ENCODE measurements around the gene NME7.
A peak's percentile ranks its signal among the peaks of the same experiment; 100 is the strongest.
"Not testable (repeated sequence)": the region's sequence is repeated elsewhere in the genome, so short reads cannot be mapped to it uniquely, and the experiment has no call there.

Gene NME7

DNA sequence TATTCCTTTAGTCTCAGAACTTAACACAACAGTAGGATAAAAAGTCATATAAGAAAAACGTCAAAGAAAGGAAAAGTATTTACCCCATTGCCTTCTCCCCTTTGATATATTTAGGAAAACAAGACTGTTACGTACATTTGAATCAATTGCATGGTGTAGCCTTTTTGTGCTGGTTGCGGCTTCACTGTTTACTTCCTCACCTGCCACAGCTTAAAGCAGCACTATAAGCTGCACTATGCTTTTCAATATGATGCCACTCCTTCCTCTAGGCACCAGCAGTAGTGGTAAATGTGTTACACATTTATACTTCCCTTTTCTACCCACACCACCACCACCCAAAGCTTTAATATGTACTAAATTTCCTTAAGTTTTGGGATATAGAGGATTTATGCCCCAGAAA lies 150.0 kb downstream of the NME7 start:
- DNase-seq = no peak

DNA sequence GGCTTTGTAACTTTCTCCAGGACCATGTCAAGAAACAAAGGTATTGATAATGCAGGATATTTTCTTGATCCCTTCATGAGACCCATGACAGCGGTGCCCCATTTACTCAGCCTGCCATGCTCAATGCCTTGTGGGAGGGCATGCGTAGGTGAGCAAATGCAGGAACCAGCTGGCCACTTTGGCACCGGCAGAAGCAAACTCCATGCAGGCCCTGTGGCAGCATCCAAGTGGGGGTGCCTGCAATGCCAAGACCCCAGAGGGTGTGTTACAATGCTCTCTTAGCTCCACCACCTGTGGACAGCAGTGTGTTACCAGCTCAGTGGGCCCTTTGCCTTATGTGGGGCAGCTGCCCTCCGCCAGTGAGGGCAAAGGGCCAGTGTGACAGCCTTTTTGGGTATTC lies 153.0 kb downstream of the NME7 start:
- no peak for DNase-seq

DNA sequence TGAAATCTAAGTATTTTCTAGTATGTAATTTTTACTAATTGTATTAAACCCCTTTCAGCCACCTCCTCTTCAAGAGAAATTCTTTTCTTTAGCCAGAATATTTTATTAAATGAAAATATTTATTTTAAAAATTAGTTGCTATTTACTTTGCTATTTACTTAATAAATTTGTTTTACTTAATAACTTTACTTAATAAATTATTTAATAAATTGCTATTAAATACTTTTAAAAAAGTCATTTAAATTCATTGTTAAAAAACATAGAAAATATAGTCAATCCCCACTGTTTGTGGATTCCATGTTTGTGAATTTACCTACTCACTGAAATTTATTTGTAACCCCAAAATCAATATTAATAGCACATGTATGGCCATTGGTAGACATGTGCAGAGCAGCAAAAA lies 155.5 kb downstream of the NME7 start:
- no peak for DNase-seq

DNA sequence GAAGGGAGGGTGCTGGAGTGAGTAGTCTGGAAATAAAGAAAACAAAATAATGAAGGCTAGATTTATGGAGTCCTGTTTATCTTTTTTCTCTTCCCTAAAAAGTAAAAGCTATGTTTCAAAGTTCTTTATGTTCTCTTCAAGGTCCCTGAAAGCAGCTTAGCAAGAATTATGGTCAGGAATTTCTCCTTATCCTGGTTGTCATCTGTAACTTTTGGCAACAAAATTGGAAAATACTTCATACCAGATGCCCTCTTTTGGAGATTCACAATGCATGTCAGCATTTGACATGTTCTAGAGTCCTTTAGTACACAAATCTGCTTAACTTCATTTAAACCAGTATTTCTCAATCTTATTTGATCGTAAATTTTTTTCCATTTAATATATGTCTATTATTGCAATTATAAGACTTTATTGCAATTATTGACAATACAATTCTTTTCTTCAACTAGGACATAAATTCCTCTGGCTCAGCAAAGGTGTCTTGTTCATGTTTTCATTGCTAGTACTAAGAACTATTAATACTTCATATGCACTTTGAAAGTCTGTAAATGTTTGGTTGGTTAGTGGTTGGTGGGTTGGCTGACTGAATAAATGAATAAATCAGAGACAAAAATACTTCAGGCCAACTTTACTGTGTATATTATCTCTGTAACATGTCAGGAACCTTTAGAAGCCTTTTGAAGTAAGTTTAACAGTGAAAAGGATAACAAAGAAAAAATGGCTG lies 159.6 kb downstream of the NME7 start:
- DNase-seq = no peak

DNA sequence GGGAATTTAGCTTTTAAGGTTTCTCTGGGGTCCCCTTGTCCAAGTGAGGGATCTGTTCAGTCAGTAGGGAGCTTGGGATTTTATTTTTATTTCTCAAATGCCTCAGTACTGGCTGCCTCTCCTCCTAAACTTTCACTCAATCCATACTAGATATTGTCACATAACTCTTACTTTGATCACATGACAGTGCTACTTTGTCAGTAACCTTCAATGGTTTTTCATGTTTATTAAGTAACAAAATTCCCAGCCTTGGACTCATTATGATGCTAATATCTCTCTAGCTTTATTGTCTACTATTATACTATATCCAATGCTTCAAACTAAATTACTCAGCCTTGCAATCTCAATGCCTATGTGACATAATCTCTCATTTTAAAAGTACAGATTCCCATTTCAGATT lies 163.4 kb downstream of the NME7 start:
- no peak for DNase-seq

DNA sequence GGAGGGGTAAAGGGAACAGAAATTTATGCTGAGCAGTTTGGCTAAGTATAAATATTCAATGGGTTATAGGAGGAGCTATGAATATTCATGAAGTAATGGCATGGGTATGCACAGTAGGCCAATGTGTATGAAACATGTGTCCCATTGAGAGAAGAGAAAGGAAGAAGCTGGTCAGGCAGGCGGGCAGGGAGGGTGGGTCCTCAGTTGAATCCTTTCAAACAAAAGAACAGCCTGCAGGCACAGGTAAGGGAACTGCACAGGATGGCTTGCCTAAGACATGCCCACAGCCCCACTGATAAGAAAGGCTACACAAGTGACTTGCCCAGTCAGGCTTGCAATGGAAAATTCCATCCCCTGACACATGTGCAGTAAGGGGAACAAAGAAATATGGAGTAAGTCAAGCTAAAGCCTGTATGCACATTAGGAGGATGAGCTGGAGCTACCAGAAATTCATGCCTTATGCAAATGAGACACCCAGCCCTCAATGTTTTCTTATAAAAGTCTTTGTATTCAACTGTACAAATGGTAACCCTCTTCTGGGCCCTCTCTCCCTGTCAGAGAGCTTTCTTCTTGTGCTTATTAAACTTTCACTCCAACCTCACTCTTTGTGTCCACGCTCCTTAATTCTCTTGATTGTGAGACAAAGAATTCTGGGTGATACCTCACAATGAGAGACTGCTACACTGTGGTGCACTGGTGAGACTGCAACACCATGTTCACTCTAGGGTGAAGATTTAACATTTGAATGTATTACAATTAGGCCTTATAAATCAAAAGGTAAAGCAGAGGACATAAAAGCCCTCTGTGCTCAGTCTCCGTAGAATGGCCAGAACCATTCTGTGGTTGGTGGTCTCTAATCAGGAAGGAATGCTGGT lies 164.6 kb downstream of the NME7 start:
- DNase-seq = no peak

DNA sequence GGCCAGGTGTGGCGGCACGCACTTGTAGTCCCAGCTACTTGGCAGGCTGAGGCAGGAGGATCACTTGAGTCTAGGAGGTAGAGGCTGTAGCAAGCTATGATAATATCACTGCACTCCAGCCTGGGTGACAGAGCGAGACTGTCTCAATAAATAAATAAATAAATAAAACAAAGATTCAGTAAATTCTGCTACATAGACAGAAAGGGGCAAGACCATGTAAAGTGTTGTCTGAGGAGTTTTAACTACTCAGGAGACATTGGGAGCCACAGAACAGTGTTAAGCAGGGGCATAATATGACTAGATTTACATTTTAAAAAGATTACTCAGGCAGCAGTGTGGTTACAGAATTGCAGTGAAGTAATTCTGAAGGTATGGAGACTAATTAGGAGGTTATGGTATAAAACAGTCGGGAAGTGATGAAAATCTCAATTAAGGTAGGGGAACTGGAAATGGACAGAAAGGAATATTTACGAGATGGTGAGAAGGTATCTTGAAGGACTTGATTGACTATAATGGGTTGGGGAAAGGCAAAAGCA lies 166.4 kb downstream of the NME7 start:
- peak; percentile 73 for DNase-seq

DNA sequence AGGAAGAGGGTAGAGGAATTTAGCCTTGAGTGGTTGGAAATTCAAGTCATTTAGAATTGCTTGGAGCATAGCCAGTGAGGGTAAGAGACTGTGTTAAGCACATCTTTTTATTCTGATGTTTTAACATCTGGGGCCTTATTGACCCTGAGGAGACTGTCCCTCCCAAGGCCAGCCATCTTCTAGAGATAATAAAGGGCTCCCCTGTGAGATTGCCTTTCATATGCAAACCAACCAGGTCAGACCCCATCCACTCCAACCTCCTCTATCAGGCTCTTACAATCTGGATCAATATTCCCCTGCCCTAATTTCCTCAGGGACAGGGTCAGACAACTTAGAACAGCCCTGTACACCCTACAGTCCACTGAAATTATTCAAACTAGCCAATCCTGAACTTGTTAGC lies 167.3 kb downstream of the NME7 start:
- DNase-seq = no peak

DNA sequence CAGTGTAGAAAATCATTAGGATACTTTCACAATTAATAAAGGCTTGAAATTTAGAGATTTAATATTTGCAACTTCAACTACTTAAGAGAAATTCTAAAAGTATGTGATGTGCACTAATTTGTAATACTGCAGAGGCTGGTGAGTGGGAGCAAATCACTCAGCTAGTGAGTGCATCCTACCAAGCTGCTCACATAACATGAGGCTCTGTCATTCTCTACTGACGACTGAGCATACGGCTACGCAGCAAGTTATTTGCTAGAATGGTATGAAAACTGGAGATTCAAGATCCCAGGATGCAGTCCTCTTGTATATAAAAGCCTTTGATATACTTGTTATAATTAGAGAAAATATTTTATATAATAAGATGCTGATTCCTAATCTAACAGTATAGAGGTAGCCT lies 171.0 kb downstream of the NME7 start:
- DNase-seq = no peak

DNA sequence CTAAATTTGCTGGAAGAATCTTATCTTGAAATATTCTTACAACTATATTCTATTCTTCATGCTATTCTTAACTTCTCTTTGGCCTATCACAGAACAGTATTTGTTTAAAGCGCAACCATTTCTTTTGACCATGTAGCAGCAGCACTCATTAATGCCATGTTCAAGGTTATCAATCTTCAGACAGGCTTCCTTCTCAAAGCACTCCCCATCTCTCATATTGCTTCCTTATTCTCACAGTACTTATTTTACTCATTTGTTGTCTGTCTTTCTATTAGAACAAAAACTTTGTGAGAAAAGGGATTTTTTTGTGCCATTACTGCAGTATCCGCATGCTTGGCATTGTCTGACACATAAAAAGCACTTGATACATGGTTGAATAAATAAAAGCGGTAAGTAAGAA lies 171.4 kb downstream of the NME7 start:
- DNase-seq = no peak

DNA sequence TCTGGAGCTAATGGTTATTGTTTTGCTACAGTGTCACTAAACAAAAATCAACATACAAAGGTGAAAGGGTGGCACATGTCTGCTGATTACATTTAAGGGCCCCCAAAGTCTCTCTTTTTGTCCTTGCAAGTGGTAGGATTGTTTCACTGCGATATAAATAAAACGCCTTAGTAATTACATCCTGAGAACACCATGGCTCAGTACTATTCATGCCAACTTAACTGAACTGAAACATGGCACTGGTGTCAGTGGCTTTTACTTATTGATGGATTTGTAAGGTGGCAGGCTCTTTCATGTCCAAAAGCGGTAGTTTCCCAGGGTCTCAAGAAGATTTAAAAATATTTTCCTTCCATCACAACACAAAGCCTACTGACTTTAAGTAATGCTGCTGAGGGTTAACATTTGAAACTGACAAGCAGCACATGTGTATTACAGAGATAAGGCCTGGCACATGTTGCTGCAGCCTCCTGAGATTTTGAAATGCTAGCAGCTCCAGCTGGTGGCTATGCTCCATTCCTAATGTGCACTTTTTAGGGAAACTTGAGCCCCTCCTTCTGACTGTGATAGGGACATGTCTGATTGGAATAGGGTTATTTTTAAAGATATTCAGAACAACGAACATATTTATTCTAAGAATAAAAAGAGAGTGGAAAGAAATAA lies 174.3 kb downstream of the NME7 start:
- no peak for DNase-seq

DNA sequence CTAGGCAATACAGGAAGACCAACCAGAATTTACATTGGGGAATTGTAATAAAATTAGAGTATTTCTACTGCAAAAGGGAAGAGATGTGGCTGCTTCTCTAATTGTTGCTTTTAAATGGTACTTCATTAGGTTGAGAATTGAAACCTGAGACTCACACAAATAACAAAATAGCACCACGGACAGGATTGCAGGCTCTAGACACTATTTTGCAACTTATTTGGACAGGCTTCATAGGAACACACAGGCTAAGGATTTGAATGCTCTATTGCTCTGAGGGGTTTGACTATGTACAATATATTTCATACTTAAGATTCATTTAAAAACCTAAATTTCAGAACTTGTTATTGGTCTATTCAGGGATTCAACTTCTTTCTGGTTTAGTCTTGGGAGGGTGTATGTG lies 181.5 kb downstream of the NME7 start:
- DNase-seq = no peak

DNA sequence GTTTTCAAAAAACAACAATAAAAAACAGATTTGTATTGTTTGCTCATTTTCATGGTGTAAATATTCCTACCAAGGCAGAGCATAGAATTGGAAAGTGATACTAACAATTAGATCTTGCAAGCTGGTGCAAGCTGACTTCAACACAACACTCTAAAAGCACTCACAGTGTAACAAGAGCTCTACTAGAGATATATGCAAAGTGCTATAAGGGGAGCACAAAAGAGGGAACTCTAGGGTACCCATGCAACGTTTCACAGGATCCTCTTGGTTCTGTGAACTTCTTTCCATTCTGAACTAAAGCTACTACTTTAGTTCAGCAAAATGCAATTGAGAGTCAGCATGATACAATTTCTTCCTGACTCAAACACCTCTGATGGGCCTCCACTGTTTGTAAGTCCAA lies 182.8 kb downstream of the NME7 start:
- no peak for DNase-seq

DNA sequence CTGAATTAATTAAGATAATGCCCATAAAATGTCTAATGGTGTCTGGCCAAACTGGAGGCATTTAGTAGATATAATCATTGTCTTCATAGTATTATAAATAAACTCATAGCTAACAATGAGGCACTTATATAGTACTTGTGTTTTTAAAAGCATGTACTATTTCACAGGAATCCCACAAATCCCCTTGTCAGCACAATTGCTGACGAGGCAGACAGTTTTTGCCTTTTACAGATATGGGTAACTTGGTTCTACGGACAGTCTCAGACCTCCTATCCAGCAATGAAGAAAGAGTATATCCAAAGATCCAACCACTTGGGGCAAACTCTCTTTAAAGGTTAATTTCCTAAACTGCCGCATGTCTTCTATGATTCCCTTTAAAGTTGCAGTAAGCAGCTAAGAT lies 187.4 kb downstream of the NME7 start:
- no peak for DNase-seq

DNA sequence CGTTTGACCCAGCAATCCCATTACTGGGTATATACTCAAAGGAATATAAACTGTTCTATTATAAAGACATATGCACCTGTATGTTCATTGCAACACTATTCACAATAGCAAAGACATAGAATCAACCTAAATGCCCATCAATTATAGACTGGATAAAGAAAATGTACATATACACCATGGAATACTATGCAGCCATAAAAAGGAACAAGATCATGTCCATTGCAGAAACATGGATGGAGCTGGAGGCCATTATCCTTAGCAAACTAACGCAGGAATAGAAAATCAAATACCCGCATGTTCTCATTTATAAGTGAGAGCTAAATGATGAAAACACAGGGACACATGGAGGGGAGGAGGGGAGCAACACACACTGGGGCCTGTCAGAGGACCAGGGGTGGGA lies 188.2 kb downstream of the NME7 start:
- DNase-seq = not testable (repeated sequence)

DNA sequence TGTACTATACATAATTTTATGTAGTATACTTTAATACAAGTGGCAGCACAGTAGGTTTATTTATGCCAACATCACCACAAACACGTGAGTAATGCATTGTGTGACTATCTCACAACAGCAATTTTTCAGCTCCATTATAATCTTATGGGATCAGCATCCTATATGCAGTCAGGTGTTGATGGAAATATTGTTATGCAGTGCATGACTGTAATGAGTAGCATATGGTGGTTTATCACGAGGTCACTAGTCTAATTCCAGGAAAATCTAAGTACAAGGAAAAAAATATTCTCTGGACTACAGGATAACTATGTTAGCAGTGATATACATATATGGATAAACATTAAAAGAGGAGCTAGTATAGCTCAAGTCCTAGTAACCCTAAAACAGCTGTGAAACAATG lies 192.1 kb downstream of the NME7 start:
- DNase-seq = no peak

DNA sequence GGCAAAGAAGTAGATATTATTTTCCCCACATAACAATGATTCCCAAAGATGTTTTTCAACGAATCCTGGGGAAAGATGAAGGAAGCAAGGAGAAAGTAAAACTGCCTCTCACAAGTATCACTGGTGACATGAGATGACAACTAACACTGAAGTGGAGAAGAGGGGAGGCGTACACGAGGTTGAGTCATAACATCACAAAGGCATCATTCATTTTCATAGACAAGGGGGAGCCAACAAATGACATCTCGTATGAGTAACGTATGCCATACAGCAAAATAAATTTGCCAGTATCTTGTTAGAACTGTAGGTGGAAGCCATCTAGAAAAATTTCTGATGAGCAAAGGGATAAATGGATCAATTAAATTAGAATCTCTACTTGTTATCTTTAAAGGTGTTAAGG lies 204.5 kb downstream of the NME7 start:
- no peak for DNase-seq

DNA sequence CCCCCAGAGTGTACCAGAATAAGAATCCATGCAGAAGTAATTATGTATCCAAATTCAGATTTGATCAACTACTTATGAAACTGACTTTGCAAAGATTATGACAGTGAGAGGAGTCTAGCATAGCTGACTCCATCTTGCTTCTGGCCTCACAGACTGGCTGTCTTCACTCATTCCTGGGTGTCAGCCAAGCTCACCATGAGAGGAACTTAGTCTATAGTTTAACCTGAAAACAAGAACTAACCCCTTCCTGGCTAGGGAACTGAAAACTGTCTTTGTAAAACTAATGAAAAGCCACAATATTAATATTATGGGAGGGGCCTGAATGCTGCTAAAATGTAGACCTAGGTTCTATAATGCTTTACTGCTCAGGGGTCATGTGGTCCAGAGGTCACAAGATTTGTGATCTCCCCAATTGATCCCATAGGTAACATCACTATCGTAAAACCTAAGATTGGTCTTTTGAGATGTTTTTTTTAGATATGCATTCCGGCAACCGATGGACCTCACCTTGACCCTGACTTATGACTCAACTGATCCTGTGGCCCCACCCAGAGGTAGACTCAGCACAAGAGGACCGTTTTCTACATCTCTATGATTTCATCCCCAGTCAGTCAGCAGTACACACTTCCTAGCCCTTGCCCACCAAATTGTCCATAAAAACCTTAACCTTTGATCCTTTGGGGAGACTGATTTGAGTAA lies 206.0 kb downstream of the NME7 start:
- no peak for DNase-seq

DNA sequence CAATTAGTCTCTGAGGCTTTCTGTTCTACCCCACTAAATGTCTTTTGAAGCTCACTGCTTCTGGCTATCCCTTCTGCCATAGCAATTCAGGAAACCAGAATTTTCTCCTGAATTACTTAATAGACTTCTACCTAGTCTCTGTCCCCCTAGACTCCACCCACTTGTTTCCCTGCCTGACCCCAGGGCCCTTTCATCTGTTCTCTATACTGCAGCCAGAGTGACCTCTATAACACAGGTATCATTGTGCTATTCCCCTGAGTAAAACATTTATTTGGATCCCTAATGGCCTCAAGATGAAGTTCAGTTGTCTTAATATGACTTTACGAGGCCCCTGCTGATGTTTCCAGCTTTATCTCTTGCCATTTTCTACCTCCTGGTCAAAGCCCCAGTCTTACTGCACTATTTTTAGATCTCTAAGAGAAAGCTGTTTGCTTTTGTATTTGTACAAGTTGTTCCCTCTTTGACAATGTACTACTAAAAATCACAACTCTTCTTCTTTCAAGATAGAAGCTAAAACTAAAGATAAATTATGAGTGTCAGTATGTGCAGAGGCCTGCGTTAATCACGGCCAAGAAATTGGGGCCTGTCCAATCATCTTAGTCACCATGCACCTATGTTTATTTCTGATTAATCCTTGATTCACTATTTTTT lies 206.6 kb downstream of the NME7 start:
- DNase-seq = no peak

DNA sequence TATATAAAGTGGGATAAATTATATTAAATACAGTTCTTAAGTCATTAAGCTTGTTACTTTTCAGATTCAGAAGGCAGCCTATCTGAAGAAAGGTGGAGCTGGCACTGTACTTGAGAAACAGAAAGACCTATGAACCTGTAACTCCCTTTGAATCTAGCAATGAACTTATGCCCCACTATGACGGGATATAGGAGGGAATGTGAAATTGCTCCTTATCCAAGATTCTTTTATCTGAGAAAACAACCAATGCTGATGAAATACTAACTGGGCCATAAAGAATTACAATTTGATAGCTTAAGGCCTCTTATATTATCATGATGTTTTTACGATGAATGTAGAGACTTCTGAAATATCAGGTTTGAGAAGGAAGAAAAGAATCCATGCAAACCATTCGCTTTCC lies 211.0 kb downstream of the NME7 start:
- no peak for DNase-seq

DNA sequence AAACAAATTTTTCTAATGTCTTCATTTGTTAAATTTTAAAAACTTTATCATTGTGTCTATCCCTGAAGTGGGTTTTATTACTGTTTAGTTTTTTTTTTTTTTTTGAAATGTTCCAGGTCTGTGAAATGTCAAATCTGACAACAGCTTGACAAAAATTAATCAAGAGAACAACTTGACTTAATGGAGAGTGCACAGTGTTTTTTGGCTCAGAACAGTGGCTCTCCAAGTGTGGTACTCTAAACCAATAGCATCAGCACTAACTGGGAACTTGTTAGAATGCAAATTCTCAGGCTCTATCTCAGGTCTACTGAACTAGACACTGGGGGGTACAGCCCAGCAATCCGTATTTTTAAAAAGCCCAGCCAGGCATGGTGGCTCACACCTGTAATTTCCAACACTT lies 211.9 kb downstream of the NME7 start:
- no peak for DNase-seq

DNA sequence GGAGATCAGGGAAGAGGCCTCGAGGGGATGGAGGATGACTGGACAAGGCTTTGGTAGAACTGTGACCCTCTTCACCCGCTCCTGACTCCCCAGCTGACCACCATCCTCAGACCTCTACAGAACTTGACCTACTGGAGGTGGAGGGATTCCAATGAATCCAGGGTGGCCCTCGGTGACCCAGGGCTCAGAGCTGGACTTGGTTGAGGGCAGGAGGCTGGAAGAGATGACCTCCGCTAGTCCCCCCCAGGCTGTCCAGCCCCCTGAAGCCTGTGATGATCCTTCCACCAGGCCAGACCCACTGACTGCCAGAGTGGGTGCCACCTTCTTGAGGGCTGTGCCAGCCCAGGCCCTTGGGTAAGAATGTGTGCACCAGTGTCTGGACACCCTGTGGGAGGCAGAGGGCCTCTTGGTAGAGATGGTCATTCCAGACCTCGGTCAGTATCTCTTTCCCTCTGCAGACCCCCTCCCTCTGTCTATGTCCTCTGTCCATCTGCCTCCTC lies 216.2 kb downstream of the NME7 start:
- DNase-seq = no peak

Data from fibroblast of skin of scalp (primary cell).